HEK293 (cell line): Measurements from ENCODE around the gene POU5F1.

Experiments used
- CTCF ChIA-PET: fragments of 350-600 bp; formaldehyde crosslinking; extraction: SDS; loops from one replicate; lab custom pipeline; 2021; ENCODE audit warnings: antibody characterized with exemption; lab: Yijun Ruan, JAX
- POLR2A ChIA-PET: fragments of 300-600 bp; formaldehyde crosslinking; extraction: SDS; loops from one replicate; lab custom pipeline; 2020; ENCODE audit warnings: antibody characterized with exemption, inconsistent platforms; lab: Yijun Ruan, JAX
- H3K27ac ChIP-seq: fragments of 200-500 bp; sonication (Bioruptor generic); 2 replicates; pipeline ENCODE4 v1.5.1; 2014; ENCODE audit warnings: low read depth, low read length, control low read depth, inconsistent platforms; ENCODE audit errors: extremely low read depth
- H3K36me3 ChIP-seq, 2 experiments: fragments of 200-500 bp in 1 of 2; sonication (Bioruptor generic) in 1 of 2; 1 replicate in 1 of 2; 2 replicates in 1 of 2; pipeline ENCODE4 v1.5.1; 2014 to 2017; ENCODE audit warnings: inconsistent platforms in 2 of 2, low read length in 2 of 2; ENCODE audit not compliant: control insufficient read depth in 2 of 2, insufficient read depth in 1 of 2
- H3K4me1 ChIP-seq: fragments of 200-500 bp; sonication (Bioruptor generic); 2 replicates; pipeline ENCODE4 v1.5.1; 2014; ENCODE audit warnings: mild to moderate bottlenecking, low read length, inconsistent platforms; ENCODE audit not compliant: control insufficient read depth, insufficient read depth
- H3K4me3 ChIP-seq: 2 replicates; pipeline ENCODE4 v1.5.1; 2011; ENCODE audit warnings: low read depth, mild to moderate bottlenecking, control low read depth, low read length, moderate library complexity
- H3K9me3 ChIP-seq: fragments of 200-500 bp; sonication (Bioruptor generic); 2 replicates; pipeline ENCODE4 v1.5.1; 2014; ENCODE audit warnings: low read depth, low read length, inconsistent platforms; ENCODE audit not compliant: control insufficient read depth, insufficient read depth
- BCL11A ChIP-seq: fragments of 450-650 bp; formaldehyde crosslinking; IDR thresholded peaks from 2 replicates; pipeline ENCODE4 v1.5.1; 2016; ENCODE audit warnings: low read depth, missing biosample characterization, missing genetic modification characterization
- EGR2 ChIP-seq: fragments of 450-650 bp; formaldehyde crosslinking; IDR thresholded peaks from 2 replicates; pipeline ENCODE4 v1.5.1; 2016; ENCODE audit warnings: low read depth, missing biosample characterization, missing genetic modification characterization
- GLIS2 ChIP-seq: fragments of 450-650 bp; formaldehyde crosslinking; IDR thresholded peaks from 2 replicates; pipeline ENCODE4 v1.5.1; 2016; ENCODE audit warnings: missing biosample characterization, missing genetic modification characterization
- KLF8 ChIP-seq: fragments of 450-650 bp; formaldehyde crosslinking; IDR thresholded peaks from 2 replicates; pipeline ENCODE4 v1.5.1; 2016; ENCODE audit warnings: missing biosample characterization, missing genetic modification characterization
- MZF1 ChIP-seq: fragments of 450-650 bp; formaldehyde crosslinking; IDR thresholded peaks from 2 replicates; pipeline ENCODE4 v1.5.1; 2017; ENCODE audit warnings: missing biosample characterization, missing genetic modification characterization, borderline replicate concordance
- OVOL3 ChIP-seq: fragments of 450-650 bp; formaldehyde crosslinking; IDR thresholded peaks from 2 replicates; pipeline ENCODE4 v1.5.1; 2016; ENCODE audit warnings: missing biosample characterization, missing genetic modification characterization
- PRDM1 ChIP-seq: fragments of 450-650 bp; formaldehyde crosslinking; IDR thresholded peaks from 2 replicates; pipeline ENCODE4; 2016; ENCODE audit warnings: missing biosample characterization, missing genetic modification characterization
- PRDM4 ChIP-seq: fragments of 450-650 bp; formaldehyde crosslinking; IDR thresholded peaks from 2 replicates; pipeline ENCODE4 v1.5.1; 2017; ENCODE audit warnings: missing biosample characterization, missing genetic modification characterization
- ZBTB17 ChIP-seq: fragments of 450-650 bp; formaldehyde crosslinking; IDR thresholded peaks from 2 replicates; pipeline ENCODE4 v1.5.1; 2016; ENCODE audit warnings: missing biosample characterization, missing genetic modification characterization
- ZBTB6 ChIP-seq: fragments of 450-650 bp; formaldehyde crosslinking; IDR thresholded peaks from 2 replicates; pipeline ENCODE4 v1.5.1; 2017; ENCODE audit warnings: missing biosample characterization, missing genetic modification characterization
- ZFP3 ChIP-seq: fragments of 450-650 bp; formaldehyde crosslinking; IDR thresholded peaks from 2 replicates; pipeline ENCODE4 v1.5.1; 2016; ENCODE audit warnings: low read depth, missing biosample characterization, missing genetic modification characterization
- ZFP37 ChIP-seq: fragments of 450-650 bp; formaldehyde crosslinking; IDR thresholded peaks from 2 replicates; pipeline ENCODE4 v1.5.1; 2016; ENCODE audit warnings: missing biosample characterization, missing genetic modification characterization
- ZNF10 ChIP-seq: fragments of 450-650 bp; formaldehyde crosslinking; IDR thresholded peaks from 2 replicates; pipeline ENCODE4 v1.5.1; 2017; ENCODE audit warnings: missing biosample characterization, missing genetic modification characterization
- ZNF114 ChIP-seq: fragments of 450-650 bp; formaldehyde crosslinking; IDR thresholded peaks from 2 replicates; pipeline ENCODE4 v1.5.0; 2017; ENCODE audit warnings: missing biosample characterization, missing genetic modification characterization
- ZNF132 ChIP-seq: fragments of 450-650 bp; formaldehyde crosslinking; IDR thresholded peaks from 2 replicates; pipeline ENCODE4 v1.5.1; 2017; ENCODE audit warnings: missing biosample characterization, missing genetic modification characterization, borderline replicate concordance
- ZNF175 ChIP-seq: fragments of 450-650 bp; formaldehyde crosslinking; IDR thresholded peaks from 2 replicates; pipeline ENCODE4 v1.5.1; 2016; ENCODE audit warnings: missing biosample characterization, missing genetic modification characterization
- ZNF2 ChIP-seq: fragments of 450-650 bp; formaldehyde crosslinking; IDR thresholded peaks from 2 replicates; pipeline ENCODE4 v1.5.1; 2016; ENCODE audit warnings: missing biosample characterization, missing genetic modification characterization
- ZNF239 ChIP-seq: fragments of 450-650 bp; formaldehyde crosslinking; IDR thresholded peaks from 2 replicates; pipeline ENCODE4 v1.5.1; 2016; ENCODE audit warnings: missing biosample characterization, missing genetic modification characterization
- ZNF292 ChIP-seq: fragments of 450-650 bp; formaldehyde crosslinking; IDR thresholded peaks from 2 replicates; pipeline ENCODE4 v1.5.1; 2016; ENCODE audit warnings: low read depth, missing biosample characterization, missing genetic modification characterization, borderline replicate concordance
- ZNF423 ChIP-seq: fragments of 450-650 bp; formaldehyde crosslinking; IDR thresholded peaks from 2 replicates; pipeline ENCODE4 v1.5.1; 2016; ENCODE audit warnings: missing biosample characterization, missing genetic modification characterization
- ZNF600 ChIP-seq: fragments of 450-650 bp; formaldehyde crosslinking; IDR thresholded peaks from 2 replicates; pipeline ENCODE4 v1.5.1; 2016; ENCODE audit warnings: missing biosample characterization, missing genetic modification characterization
- ZNF654 ChIP-seq: fragments of 450-650 bp; formaldehyde crosslinking; IDR thresholded peaks from 2 replicates; pipeline ENCODE4 v1.5.1; 2016; ENCODE audit warnings: low read depth, missing biosample characterization, missing genetic modification characterization
- ZNF658 ChIP-seq: fragments of 450-650 bp; formaldehyde crosslinking; IDR thresholded peaks from 2 replicates; pipeline ENCODE4; 2016; ENCODE audit warnings: missing biosample characterization, missing genetic modification characterization
- ZNF701 ChIP-seq: fragments of 450-650 bp; formaldehyde crosslinking; IDR thresholded peaks from 2 replicates; pipeline ENCODE4 v1.5.1; 2016; ENCODE audit warnings: missing biosample characterization, missing genetic modification characterization
- ZNF768 ChIP-seq: fragments of 450-650 bp; formaldehyde crosslinking; IDR thresholded peaks from 2 replicates; pipeline ENCODE4 v1.5.1; 2018; ENCODE audit warnings: missing biosample characterization, mild to moderate bottlenecking, missing genetic modification characterization
- ZNF830 ChIP-seq: fragments of 450-650 bp; IDR thresholded peaks from 2 replicates; pipeline ENCODE4 v1.5.0; 2018; ENCODE audit warnings: missing biosample characterization, missing genetic modification characterization, low read depth, mild to moderate bottlenecking, moderate library complexity
- ZNF843 ChIP-seq: fragments of 450-650 bp; formaldehyde crosslinking; IDR thresholded peaks from 2 replicates; pipeline ENCODE4 v1.5.1; 2016; ENCODE audit warnings: missing biosample characterization, missing genetic modification characterization
- ZSCAN23 ChIP-seq: fragments of 450-650 bp; formaldehyde crosslinking; IDR thresholded peaks from 2 replicates; pipeline ENCODE4 v1.5.1; 2016; ENCODE audit warnings: missing biosample characterization, missing genetic modification characterization
- TF ChIP-seq, protein P1 (sequence below): fragments of 450-650 bp; IDR thresholded peaks from 2 replicates; pipeline ENCODE4 v1.5.1; 2018; ENCODE audit warnings: missing biosample characterization, mild to moderate bottlenecking, missing genetic modification characterization

The POU5F1 gene

DNA sequence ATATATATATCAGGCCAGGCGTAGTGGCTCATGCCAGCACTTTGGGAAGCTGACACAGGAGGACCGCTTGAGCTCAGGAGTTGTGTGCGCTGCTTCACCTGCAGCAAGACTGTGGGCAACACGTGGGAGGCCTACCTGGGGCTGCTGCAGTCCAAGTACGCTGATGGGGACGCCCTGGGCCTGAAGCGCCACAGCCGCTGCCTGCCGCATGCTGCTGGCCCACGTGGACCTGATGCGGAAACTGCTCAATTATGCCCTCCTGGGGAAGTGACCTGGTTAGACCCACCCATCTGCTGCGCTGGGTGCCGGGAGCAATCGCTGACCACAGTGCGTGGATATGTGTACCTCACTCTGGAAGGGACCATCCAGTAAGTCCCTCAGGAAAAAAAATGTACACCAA is 29.8 kb downstream of the POU5F1 start:
- TF ChIP-seq ZNF658 (tag by site-specific recombination) (no peak), ZNF768 (no peak), EGR2 (tag by site-specific recombination) (no peak), ZNF175 (tag by site-specific recombination) (no peak), BCL11A (tag by site-specific recombination) (no peak), ZNF10 (tag by site-specific recombination) (no peak), ZNF114 (no peak), ZNF423 (tag by site-specific recombination) (no peak), PRDM1 (tag by site-specific recombination) (no peak), ZFP37 (tag by site-specific recombination) (no peak), ZNF830 (tag by site-specific recombination) (no peak)
- TF ChIP-seq, protein P1, sequence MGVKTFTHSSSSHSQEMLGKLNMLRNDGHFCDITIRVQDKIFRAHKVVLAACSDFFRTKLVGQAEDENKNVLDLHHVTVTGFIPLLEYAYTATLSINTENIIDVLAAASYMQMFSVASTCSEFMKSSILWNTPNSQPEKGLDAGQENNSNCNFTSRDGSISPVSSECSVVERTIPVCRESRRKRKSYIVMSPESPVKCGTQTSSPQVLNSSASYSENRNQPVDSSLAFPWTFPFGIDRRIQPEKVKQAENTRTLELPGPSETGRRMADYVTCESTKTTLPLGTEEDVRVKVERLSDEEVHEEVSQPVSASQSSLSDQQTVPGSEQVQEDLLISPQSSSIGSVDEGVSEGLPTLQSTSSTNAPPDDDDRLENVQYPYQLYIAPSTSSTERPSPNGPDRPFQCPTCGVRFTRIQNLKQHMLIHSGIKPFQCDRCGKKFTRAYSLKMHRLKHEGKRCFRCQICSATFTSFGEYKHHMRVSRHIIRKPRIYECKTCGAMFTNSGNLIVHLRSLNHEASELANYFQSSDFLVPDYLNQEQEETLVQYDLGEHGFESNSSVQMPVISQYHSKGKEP (tag by site-specific recombination) = no peak
- Histone ChIP-seq H3K4me3 (no peak overlapping the region), H3K4me1 (no peaks in the 10 kb centered on the region), H3K27ac (no peak overlapping the region), H3K36me3 (peaks cover 11 to 34% of the 10 kb centered on the region in 2 experiments; a peak in 2 of 3 replicates), H3K9me3 (no peaks in the 10 kb centered on the region)
- ChIA-PET POLR2A (interaction anchor here (0.7 kb wide), 2 partner anchors 55 to 730 kb away, joined by 3 read pairs; no protein-coding TSS in a partner anchor), CTCF (interaction anchor here (1.8 to 7.7 kb wide), 2 partner anchors 13 to 18 kb away, joined by 7 to 49 read pairs; partner anchors contain the start of gene TCF19)

- Histone ChIP-seq H3K9me3 (no peaks in the 10 kb centered on the region), H3K36me3 (peaks cover 7 to 24% of the 10 kb centered on the region in 2 experiments; a peak in 2 of 3 replicates)
- CTCF ChIA-PET = interaction anchor here (1.0 to 7.7 kb wide), 8 partner anchors 9 to 235 kb away, joined by 3 to 49 read pairs (median 10); partner anchors contain the start of gene TCF19
- TF ChIP-seq ZBTB17 (tag by site-specific recombination) = peak; percentile 56; the same call in 1 of the 2 replicates
- TF ChIP-seq ZBTB6 (tag by site-specific recombination) = peak; percentile 72; the same call in 1 of the 2 replicates
- no peak for TF ChIP-seq ZNF2 (tag by site-specific recombination)
- no peak for TF ChIP-seq ZNF701 (tag by site-specific recombination)
- TF ChIP-seq, all 188 proteins: peak for 2
- no peaks in the 10 kb centered on the region for H3K4me1 ChIP-seq
- POLR2A ChIA-PET = no interaction called here
- no peak overlapping the region for H3K4me3 ChIP-seq
- no peak overlapping the region for H3K27ac ChIP-seq
Measured at GRCh38 chr6:31139599-31139998, 30.9 kb downstream of the POU5F1 start.

GRCh38 chr6:31138982-31139381 is 31.5 kb downstream of the POU5F1 start, which contains the start of gene PSORS1C2:
Gene PSORS1C2 (minus strand): TSS chr6:31139066. CDS start chr6:31139026, 40 bp downstream.
- ChIA-PET CTCF (interaction anchor here (0.5 to 7.7 kb wide), 16 partner anchors 8 to 235 kb away, joined by 3 to 49 read pairs (median 6); partner anchors contain the start of gene TCF19), POLR2A (no interaction called here)
- H3K36me3 ChIP-seq = peaks cover 4 to 18% of the 10 kb centered on the region in 2 experiments; a peak in 2 of 3 replicates
- no peaks in the 10 kb centered on the region for H3K9me3 ChIP-seq
- H3K4me3 ChIP-seq = no peak within 1 kb of the TSS
- no peak within 1 kb of the TSS for H3K27ac ChIP-seq
- no peaks in the 10 kb centered on the region for H3K4me1 ChIP-seq
- TF ChIP-seq ZNF600 (tag by site-specific recombination) (no peak), EGR2 (tag by site-specific recombination) (no peak), ZNF292 (tag by site-specific recombination) (no peak), ZNF654 (tag by site-specific recombination) (no peak), KLF8 (tag by site-specific recombination) (no peak), ZNF843 (tag by site-specific recombination) (no peak), ZNF701 (tag by site-specific recombination) (no peak), ZFP3 (tag by site-specific recombination) (no peak), PRDM1 (tag by site-specific recombination) (no peak), ZNF239 (tag by site-specific recombination) (no peak), MZF1 (tag by site-specific recombination) (no peak), ZNF132 (tag by site-specific recombination) (no peak), ZSCAN23 (tag by site-specific recombination) (no peak), GLIS2 (tag by site-specific recombination) (no peak), PRDM4 (tag by site-specific recombination) (no peak), OVOL3 (no peak)
